ENCODE data around the gene NUP54.
A peak's percentile ranks its signal among the peaks of the same experiment; 100 is the strongest.

The NUP54 gene

DNA sequence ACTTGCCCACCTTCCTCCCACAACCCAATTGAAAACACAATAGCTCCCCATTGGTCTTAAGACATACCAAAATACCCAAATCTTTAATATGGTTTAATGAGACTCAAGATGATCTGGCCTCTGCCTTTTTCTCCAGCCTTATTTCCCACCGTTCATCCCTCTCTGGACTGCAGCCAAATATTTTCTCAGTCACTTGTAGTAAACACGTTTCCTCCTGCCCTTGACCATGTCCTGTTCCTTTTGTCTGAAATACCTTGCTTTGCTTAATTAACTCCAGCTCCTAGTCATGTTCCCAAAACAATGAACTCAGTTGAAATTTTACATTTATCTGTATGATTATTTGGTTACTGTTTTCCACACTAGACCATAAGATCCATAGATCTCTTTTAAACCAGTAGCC is 8.4 kb upstream of the NUP54 start:
- TF ChIP-seq FOXP2 (optimal IDR thresholded peaks at IDR 0.05; ENCODE audit: borderline replicate concordance, extremely low read depth, extremely low read length, insufficient read depth) (no peak), POLR2AphosphoS5 (IDR thresholded peaks at IDR 0.05; ENCODE audit: low read depth, low read length) (no peak), TAF1 (IDR thresholded peaks at IDR 0.05; ENCODE audit: borderline replicate concordance, insufficient read depth, low read length) (no peak), SIN3A (IDR thresholded peaks at IDR 0.05; ENCODE audit: borderline replicate concordance, insufficient read depth, low read length) (no peak)
- TF ChIP-seq, protein P1, sequence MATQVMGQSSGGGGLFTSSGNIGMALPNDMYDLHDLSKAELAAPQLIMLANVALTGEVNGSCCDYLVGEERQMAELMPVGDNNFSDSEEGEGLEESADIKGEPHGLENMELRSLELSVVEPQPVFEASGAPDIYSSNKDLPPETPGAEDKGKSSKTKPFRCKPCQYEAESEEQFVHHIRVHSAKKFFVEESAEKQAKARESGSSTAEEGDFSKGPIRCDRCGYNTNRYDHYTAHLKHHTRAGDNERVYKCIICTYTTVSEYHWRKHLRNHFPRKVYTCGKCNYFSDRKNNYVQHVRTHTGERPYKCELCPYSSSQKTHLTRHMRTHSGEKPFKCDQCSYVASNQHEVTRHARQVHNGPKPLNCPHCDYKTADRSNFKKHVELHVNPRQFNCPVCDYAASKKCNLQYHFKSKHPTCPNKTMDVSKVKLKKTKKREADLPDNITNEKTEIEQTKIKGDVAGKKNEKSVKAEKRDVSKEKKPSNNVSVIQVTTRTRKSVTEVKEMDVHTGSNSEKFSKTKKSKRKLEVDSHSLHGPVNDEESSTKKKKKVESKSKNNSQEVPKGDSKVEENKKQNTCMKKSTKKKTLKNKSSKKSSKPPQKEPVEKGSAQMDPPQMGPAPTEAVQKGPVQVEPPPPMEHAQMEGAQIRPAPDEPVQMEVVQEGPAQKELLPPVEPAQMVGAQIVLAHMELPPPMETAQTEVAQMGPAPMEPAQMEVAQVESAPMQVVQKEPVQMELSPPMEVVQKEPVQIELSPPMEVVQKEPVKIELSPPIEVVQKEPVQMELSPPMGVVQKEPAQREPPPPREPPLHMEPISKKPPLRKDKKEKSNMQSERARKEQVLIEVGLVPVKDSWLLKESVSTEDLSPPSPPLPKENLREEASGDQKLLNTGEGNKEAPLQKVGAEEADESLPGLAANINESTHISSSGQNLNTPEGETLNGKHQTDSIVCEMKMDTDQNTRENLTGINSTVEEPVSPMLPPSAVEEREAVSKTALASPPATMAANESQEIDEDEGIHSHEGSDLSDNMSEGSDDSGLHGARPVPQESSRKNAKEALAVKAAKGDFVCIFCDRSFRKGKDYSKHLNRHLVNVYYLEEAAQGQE (IDR thresholded peaks at IDR 0.05; ENCODE audit: insufficient read depth in 1 of 2, low read depth in 2 of 2, low read length in 2 of 2), result no peak

DNA sequence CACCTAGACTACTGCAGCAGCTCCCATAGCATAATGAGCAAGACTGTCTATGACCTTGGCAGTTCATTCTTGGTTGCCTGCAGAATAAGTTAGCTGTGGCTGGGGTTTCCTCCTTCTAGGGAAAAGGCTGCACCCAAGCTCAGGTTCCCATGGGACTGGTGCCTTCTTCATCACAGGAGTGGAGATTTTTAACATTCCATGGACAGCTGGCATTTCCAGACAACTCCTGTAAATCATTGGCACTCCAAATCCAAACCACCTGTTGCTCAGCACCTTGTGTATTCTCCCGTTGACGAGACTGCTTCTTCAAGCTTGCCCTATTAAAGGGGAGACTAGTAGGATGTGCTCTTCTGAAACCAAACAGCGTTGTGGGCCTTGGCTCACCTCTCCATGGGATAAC is 7.8 kb upstream of the NUP54 start:
- TF ChIP-seq TAF1 (IDR thresholded peaks at IDR 0.05; ENCODE audit: borderline replicate concordance, insufficient read depth, low read length), result no peak
- TF ChIP-seq FOXP2 (optimal IDR thresholded peaks at IDR 0.05; ENCODE audit: borderline replicate concordance, extremely low read depth, extremely low read length, insufficient read depth), result no peak
- TF ChIP-seq, protein P1 (IDR thresholded peaks at IDR 0.05; ENCODE audit: insufficient read depth in 1 of 2, low read depth in 2 of 2, low read length in 2 of 2), result no peak
- TF ChIP-seq POLR2AphosphoS5 (IDR thresholded peaks at IDR 0.05; ENCODE audit: low read depth, low read length), result no peak
- no peak for TF ChIP-seq SIN3A (IDR thresholded peaks at IDR 0.05; ENCODE audit: borderline replicate concordance, insufficient read depth, low read length)

DNA sequence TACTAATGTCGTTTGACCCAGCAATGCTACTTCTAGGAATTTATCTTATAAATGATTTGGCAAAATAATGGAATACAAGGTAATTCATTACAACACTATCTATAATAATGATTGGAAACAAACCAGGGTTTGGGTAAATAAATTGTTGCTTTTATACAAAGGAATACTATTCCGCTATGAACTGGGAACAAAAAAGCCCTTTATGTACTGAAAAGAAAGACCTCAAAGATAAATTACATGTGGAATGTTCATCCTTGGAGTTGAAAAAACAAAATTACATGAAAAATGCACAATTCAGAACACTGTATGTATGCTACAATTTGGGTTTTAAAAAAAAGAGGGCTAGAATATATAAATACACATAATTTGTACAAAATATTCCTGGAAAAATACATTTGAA is 5.2 kb upstream of the NUP54 start:
- TF ChIP-seq POLR2AphosphoS5 (IDR thresholded peaks at IDR 0.05; ENCODE audit: low read depth, low read length) (no peak), FOXP2 (optimal IDR thresholded peaks at IDR 0.05; ENCODE audit: borderline replicate concordance, extremely low read depth, extremely low read length, insufficient read depth) (no peak), SIN3A (IDR thresholded peaks at IDR 0.05; ENCODE audit: borderline replicate concordance, insufficient read depth, low read length) (no peak), TAF1 (IDR thresholded peaks at IDR 0.05; ENCODE audit: borderline replicate concordance, insufficient read depth, low read length) (no peak)
- TF ChIP-seq, protein P1 (IDR thresholded peaks at IDR 0.05; ENCODE audit: insufficient read depth in 1 of 2, low read depth in 2 of 2, low read length in 2 of 2), result no peak

DNA sequence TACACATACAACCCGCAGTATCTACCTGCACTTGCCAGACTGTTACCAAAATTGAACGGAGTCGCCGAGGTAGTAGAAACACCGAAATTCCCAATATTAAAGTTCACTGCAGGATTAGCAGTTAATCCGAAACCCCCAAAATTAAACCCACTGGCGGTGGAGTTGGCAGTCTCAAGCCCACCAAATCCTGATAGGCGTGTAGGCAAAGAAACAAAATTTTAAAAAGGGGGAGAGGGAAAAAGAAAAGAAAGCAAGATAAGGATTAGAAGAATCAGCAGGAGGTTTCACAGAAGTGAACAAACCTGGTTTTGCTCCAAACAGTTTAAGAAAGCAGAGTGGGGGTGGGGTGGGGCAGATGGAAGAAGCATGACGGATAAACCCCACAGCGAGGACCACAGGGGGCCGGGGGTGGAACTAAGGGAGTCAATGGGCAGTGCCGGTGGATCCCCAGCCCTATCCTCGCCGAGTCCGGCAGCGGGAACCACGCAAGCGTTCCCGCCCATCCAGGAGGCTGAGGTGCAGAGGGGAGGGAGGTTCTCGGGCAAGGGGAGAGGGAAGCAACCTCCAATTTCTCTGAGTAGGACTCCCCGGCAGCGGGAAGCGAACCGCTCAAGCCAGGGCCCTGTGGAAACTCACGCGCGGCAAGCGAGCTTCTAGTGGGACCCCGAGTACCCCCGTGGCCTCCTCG is 599 bp downstream of the NUP54 start:
- TF ChIP-seq SIN3A (IDR thresholded peaks at IDR 0.05; ENCODE audit: borderline replicate concordance, insufficient read depth, low read length) (peak; percentile 42; the same call in 1 of the 2 replicates), TAF1 (IDR thresholded peaks at IDR 0.05; ENCODE audit: borderline replicate concordance, insufficient read depth, low read length) (no peak), FOXP2 (optimal IDR thresholded peaks at IDR 0.05; ENCODE audit: borderline replicate concordance, extremely low read depth, extremely low read length, insufficient read depth) (no peak), POLR2AphosphoS5 (IDR thresholded peaks at IDR 0.05; ENCODE audit: low read depth, low read length) (0 out of 2 replicates have a peak, but pooled peaks have one; percentile 5)
- TF ChIP-seq, protein P1 (IDR thresholded peaks at IDR 0.05; ENCODE audit: insufficient read depth in 1 of 2, low read depth in 2 of 2, low read length in 2 of 2), result no peak
